HG02973 (cell line): Measurements from ENCODE around the gene SESN3.
"Not testable (repeated sequence)": the region's sequence is repeated elsewhere in the genome, so short reads cannot be mapped to it uniquely, and the experiment has no call there.

ENCODE experiments used
- ATAC-seq: cut with Tn5 transposase; IDR thresholded peaks from one replicate; pipeline ENCODE4 v1.9.1; 2021; ENCODE audit warnings: moderate library complexity; ENCODE audit not compliant: unreplicated experiment

SESN3 gene

GRCh38 chr11:95231127-95231880, at the start of gene SESN3:
Gene SESN3 (minus strand): TSS chr11:95231202. CDS start chr11:95230860, 342 bp downstream.
- ATAC-seq: peak; percentile 94

- no peak for ATAC-seq
Observed at GRCh38 chr11:95279921-95280868, 49.2 kb upstream of the SESN3 start.

GRCh38 chr11:95277868-95278267, 46.9 kb upstream of the SESN3 start:
- ATAC-seq: no peak

GRCh38 chr11:95276139-95276538, 45.1 kb upstream of the SESN3 start:
- no peak for ATAC-seq

GRCh38 chr11:95273618-95274017, 42.6 kb upstream of the SESN3 start:
- not testable (repeated sequence) for ATAC-seq

GRCh38 chr11:95269036-95269819, 38.2 kb upstream of the SESN3 start:
- ATAC-seq: no peak

GRCh38 chr11:95268391-95268790, 37.4 kb upstream of the SESN3 start:
- ATAC-seq: no peak

GRCh38 chr11:95267601-95268213, 36.7 kb upstream of the SESN3 start:
- no peak for ATAC-seq

GRCh38 chr11:95266751-95267374, 35.9 kb upstream of the SESN3 start:
- no peak for ATAC-seq

GRCh38 chr11:95264881-95265280, 33.9 kb upstream of the SESN3 start:
- no peak for ATAC-seq

GRCh38 chr11:95262994-95263765, 32.2 kb upstream of the SESN3 start:
- no peak for ATAC-seq

GRCh38 chr11:95257456-95257971, 26.5 kb upstream of the SESN3 start:
- ATAC-seq: no peak

- no peak for ATAC-seq
Observed at GRCh38 chr11:95256321-95256779, 25.3 kb upstream of the SESN3 start.

GRCh38 chr11:95255251-95256145, 24.5 kb upstream of the SESN3 start:
- ATAC-seq: no peak

- peak; percentile 11 for ATAC-seq
Observed at GRCh38 chr11:95254716-95255115, 23.7 kb upstream of the SESN3 start.

- peak; percentile 97 for ATAC-seq
Observed at GRCh38 chr11:95254131-95254704, 23.2 kb upstream of the SESN3 start.

- ATAC-seq: no peak
Observed at GRCh38 chr11:95253141-95253540, 22.1 kb upstream of the SESN3 start.

GRCh38 chr11:95252586-95252985, 21.6 kb upstream of the SESN3 start:
- no peak for ATAC-seq
